GM21390 (cell line): ENCODE measurements around the gene GMIP.

Experiments
- ATAC-seq: cut with Tn5 transposase; IDR thresholded peaks from one replicate; pipeline ENCODE4 v1.9.1; 2021; ENCODE audit not compliant: unreplicated experiment

The GMIP gene

GRCh38 chr19:19659646-19660245 is 16.3 kb upstream of the GMIP start:
- ATAC-seq = no peak

GRCh38 chr19:19657397-19657783 is 13.9 kb upstream of the GMIP start:
- no peak for ATAC-seq

- ATAC-seq = no peak
These were observed 13.3 kb upstream of the GMIP start for GRCh38 chr19:19656451-19657396.

GRCh38 chr19:19655641-19656343 is 12.3 kb upstream of the GMIP start:
- ATAC-seq = no peak

GRCh38 chr19:19655051-19655594 is 11.7 kb upstream of the GMIP start:
- ATAC-seq = no peak

- no peak for ATAC-seq
These were observed 11.0 kb upstream of the GMIP start for GRCh38 chr19:19654441-19654840.

- no peak for ATAC-seq
These were observed 10.2 kb upstream of the GMIP start for GRCh38 chr19:19653597-19654147.

GRCh38 chr19:19652482-19653295 is 9.2 kb upstream of the GMIP start:
- no peak for ATAC-seq

- ATAC-seq = no peak
These were observed 7.6 kb upstream of the GMIP start for GRCh38 chr19:19651076-19651475.

GRCh38 chr19:19650331-19650730 is 6.9 kb upstream of the GMIP start:
- ATAC-seq = no peak

- ATAC-seq = no peak
These were observed 6.1 kb upstream of the GMIP start for GRCh38 chr19:19649580-19649995.

- ATAC-seq = no peak
These were observed 5.7 kb upstream of the GMIP start for GRCh38 chr19:19649155-19649554.

GRCh38 chr19:19647037-19647835 is 3.8 kb upstream of the GMIP start:
- ATAC-seq = no peak

- ATAC-seq = no peak
These were observed 1.9 kb upstream of the GMIP start for GRCh38 chr19:19645233-19645870.

GRCh38 chr19:19644054-19644388 is 564 bp upstream of the GMIP start:
- ATAC-seq = no peak

- no peak for ATAC-seq
These were observed 825 bp downstream of the GMIP start for GRCh38 chr19:19642506-19643157.

GRCh38 chr19:19637523-19638251 is 5.8 kb downstream of the GMIP start:
- ATAC-seq = no peak

- no peak for ATAC-seq
These were observed 6.3 kb downstream of the GMIP start for GRCh38 chr19:19637186-19637522.
